Inferior parietal cortex (tissue), 1 donor: ENCODE data around the gene NRG4.
"Not testable (repeated sequence)": the region's sequence is repeated elsewhere in the genome, so short reads cannot be mapped to it uniquely, and the experiment has no call there.

Experiments used
- DNase-seq: peaks from one replicate; pipeline ENCODE4 v3.0.0-alpha.2; 2016; ENCODE audit errors: extremely low spot score

NRG4 gene

GRCh38 chr15:75927601-75928000, 84.6 kb downstream of the NRG4 start:
- DNase-seq: no peak

GRCh38 chr15:75926931-75927330, 85.3 kb downstream of the NRG4 start:
- no peak for DNase-seq

- no peak for DNase-seq
Observed at GRCh38 chr15:75925440-75925839, 86.8 kb downstream of the NRG4 start.

- DNase-seq: no peak
Observed at GRCh38 chr15:75924576-75924975, 87.6 kb downstream of the NRG4 start.

- no peak for DNase-seq
Observed at GRCh38 chr15:75923756-75924155, 88.5 kb downstream of the NRG4 start.

- no peak for DNase-seq
Observed at GRCh38 chr15:75921732-75922703, 90.2 kb downstream of the NRG4 start.

GRCh38 chr15:75920079-75920478, 92.1 kb downstream of the NRG4 start:
- no peak for DNase-seq

GRCh38 chr15:75918135-75918534, 94.1 kb downstream of the NRG4 start:
- no peak for DNase-seq

- DNase-seq: no peak
Observed at GRCh38 chr15:75916978-75917377, 95.2 kb downstream of the NRG4 start.

GRCh38 chr15:75910355-75910754, 101.9 kb downstream of the NRG4 start:
- DNase-seq: not testable (repeated sequence)

- DNase-seq: no peak
Observed at GRCh38 chr15:75905231-75905630, 107.0 kb downstream of the NRG4 start.

GRCh38 chr15:75903331-75904239, 108.6 kb downstream of the NRG4 start, which contains the start of gene FBXO22:
Gene FBXO22, plus strand, starts transcription at chr15:75903878. Its CDS starts 86 bp downstream, at chr15:75903964.
- peak; percentile 91 for DNase-seq

- DNase-seq: no peak
Observed at GRCh38 chr15:75902129-75902557, 110.1 kb downstream of the NRG4 start.

- DNase-seq: no peak
Observed at GRCh38 chr15:75900577-75900976, 111.6 kb downstream of the NRG4 start.

GRCh38 chr15:75895731-75896130, 116.5 kb downstream of the NRG4 start:
- no peak for DNase-seq

- DNase-seq: no peak
Observed at GRCh38 chr15:75891895-75892294, 120.3 kb downstream of the NRG4 start.
